GM19455 (cell line): ENCODE measurements around the gene FAT1.

Experiments
- ATAC-seq: cut with Tn5 transposase; IDR thresholded peaks from one replicate; pipeline ENCODE4 v1.9.1; 2021; ENCODE audit not compliant: unreplicated experiment

The FAT1 gene

DNA sequence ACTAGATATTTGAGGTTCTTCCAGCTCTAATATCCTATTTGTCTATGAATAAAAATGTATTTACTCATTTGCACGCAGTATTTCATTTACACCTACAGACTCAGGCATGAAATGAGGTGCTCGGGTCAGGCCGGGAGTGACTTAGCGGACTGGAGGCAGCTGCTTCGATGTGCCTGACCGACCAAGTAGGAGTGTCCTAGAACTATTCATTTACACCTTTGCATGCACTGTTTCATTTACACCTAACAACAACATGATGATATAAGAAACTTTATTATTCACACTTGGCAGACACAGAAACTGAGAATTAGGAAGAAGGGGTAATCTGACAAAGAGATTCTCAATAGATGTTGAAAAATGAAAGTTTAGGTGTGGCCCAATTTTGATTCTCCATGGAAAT lies 28.7 kb upstream of the FAT1 start:
- ATAC-seq = no peak

DNA sequence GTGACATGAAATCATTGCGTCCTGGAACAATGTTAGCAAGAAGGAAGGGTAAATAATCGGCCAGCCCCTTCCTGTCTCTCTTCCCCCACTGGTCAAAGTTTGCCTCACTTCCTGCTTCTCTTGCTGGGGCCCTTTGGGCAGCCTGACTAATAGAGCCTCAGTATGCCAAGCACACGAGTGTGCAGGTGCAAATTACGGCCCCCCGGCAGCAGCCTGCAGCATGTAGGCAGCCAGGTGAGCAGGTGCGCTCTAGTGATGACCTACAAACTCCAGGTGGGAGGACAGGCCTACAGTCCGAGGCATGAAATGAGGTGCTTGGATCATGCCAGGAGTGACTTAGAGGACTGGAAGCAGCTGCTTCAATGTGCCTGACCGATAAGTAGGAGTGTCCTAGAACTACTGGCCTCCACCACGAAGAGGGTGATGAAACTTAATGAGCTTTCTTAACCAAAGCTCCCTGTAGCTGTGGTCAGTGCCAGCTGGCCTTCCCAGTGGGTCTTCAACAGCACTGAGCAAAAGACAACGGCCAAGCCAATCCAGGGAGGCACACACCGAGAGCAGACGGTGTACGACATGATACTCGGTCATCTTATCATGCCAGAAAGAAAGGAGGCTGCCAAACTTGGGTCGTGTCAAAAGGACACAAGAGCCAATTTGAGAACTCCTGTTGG lies 26.1 kb upstream of the FAT1 start:
- ATAC-seq = no peak

DNA sequence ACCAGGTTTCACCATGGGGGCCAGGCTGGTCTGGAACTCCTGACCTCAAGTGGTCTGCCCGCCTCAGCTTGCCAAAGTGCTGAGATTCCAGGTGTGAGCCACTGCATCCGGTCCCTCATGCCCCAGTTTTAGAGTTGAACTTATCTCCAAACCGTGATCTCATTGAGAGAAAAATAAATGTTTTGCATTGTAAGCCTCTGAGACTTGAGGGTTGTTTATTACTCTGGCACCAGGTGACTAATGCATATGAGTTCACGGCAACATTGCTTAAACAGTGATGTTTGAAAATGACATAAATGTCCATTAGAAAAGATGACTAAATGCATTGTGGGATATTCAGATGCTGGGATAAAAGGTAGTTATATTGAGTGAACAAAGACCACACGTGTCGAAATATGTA lies 22.9 kb upstream of the FAT1 start:
- ATAC-seq = no peak

DNA sequence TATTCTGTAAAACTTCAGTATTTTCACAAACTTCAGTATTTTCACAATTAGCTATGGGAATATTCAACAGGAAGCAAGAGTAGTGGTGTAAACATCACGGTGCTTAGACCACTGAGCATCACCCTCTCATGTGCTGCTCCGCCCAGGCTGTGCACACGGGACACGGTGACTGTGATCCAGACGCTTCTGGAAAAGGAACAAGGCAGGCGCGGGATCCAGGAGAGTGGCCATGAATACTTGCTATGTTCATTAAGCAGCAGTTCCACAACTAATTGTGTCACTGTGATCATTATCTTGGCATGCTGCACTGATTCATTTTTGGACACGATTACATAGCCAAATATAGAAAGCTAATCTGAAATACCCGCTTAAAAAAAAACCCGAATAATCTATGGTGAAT lies 19.6 kb upstream of the FAT1 start:
- ATAC-seq = no peak

DNA sequence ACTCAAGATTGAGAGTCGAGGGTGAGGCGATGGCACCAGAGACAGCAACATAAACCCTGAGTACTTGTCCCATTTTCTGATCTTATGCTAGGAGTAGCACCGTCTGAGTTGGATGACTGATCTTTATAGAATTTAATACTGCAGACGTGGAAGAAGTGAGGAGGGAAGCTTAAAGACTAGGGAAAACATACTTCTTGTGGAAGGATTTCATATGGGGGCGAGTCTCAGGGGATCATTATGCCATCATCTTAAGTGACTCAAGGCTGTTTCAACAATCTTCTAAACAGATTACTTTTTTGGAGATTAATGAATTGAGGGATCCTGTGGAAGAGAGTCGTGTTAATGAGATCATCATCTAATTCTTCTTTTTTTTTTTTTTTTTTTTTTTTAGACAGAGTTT lies 17.2 kb upstream of the FAT1 start:
- ATAC-seq = no peak

DNA sequence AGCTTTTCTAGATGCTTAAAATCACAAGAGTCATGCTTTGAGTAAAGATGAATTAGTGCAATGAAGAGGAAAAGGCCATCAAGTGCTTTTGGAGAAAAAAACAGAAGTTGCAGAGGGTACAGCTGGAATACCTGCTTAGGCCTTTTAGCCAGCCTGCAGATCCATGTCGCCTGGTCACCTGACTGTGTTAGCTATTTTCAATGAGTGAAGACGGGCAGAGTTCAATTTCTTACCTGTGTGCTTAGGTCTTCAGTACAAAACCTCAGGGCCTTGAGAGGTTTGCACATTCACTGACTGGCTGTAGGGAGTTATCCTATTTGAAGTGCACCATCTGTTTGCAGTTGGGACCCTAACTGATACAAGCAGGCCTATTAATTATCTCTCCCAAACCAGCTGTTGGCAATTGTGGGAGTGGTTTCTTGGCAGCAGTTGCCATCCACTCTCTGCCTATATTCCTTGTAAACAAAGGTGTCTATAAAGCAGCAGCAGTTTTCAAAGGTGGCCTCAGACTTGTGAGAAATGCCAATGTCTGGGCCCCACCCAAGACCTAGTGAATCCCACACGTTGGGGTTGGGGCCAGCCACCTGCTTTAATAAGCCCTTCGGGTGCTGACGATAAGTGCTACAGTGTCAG lies 16.3 kb upstream of the FAT1 start:
- no peak for ATAC-seq

DNA sequence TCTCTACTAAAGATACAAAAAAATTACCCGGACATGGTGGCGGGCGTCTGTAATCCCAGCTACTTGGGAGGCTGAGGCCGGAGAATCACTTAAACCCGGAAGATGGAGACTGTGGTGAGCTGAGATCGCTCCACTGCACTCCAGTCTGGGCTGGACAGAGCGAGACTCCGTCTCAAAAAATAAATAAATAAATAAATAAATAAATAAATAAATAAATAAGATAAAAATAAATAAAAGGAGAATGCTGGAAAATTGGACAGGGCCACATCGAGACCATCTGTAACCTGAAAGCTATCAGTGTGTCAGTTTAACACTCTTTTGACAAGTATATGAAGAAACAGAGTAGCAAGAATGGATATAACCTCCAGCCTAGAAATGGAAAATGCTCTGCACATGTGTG lies 15.7 kb upstream of the FAT1 start:
- ATAC-seq = no peak

DNA sequence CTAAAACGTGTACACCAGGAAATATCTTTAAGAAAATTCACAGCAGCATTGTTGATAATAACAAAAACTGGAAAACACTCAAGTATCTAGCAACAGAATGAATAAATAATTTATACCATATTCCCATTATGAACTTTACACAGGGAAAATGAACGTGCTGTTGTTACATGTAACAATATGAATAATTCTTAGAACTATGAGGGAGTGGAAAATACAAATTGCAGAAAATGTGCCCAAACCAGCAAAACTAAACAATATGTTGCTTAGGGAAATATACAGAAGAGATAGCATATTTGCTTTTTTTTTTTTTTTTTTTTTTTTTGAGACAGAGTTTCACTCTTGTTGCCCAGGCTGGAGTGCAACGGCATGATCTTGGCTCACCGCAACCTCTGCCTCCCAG lies 14.8 kb upstream of the FAT1 start:
- no peak for ATAC-seq

DNA sequence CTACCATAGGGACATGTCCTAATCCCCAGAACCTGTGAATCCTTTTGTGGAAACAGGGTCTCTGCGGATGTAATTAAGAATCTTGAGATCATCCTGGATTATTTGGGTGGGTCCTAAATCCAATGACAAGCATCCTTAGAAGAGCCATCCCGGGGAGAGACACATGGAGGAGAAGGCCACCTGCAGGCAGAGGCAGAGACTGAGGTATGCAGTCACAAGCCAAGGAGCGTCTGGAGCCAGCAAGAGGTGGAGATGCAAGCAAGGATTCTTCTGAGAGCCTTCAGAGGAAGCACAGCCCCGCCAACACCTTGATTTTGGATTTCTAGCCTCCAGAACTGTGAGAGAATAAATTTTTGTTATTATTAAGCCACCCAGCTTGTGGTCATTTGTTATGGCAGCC lies 13.8 kb upstream of the FAT1 start:
- no peak for ATAC-seq

DNA sequence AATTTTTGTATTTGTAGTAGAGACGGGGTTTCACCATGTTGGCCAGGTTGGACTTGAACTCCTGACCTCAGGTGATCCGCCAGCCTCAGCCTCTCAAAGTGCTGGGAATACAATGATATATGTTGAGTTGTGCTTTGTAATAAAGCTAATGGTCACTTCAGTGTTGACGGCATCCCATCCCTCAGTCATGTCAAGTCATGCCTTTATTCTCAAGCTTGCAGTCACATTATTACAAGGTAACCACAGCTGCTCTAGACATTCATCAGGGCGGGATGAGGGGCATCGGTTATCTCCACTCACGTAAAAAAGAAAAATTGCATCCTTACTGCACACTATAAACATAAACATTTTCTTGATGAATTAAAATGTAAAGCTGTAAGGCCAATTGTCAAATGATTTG lies 12.8 kb upstream of the FAT1 start:
- no peak for ATAC-seq

DNA sequence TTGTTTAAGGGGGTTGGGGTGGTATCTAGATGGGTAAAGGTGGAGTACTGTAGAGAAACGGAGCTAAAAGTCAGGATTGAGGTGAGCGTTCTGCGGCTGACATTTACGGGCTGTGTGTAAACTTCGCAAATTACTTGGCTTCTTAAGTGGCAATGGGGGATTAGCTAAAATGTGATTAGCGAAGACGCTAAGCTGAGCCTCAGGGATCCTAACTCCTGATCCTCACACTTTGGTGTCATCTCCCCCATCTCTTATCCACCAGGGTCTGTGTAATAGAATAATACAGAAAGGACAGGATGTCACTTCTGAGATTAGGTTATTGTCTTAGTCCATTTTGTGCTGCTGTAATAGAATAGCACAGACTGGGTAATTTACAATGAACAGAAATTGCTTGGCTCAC lies 10.6 kb upstream of the FAT1 start:
- ATAC-seq = no peak

DNA sequence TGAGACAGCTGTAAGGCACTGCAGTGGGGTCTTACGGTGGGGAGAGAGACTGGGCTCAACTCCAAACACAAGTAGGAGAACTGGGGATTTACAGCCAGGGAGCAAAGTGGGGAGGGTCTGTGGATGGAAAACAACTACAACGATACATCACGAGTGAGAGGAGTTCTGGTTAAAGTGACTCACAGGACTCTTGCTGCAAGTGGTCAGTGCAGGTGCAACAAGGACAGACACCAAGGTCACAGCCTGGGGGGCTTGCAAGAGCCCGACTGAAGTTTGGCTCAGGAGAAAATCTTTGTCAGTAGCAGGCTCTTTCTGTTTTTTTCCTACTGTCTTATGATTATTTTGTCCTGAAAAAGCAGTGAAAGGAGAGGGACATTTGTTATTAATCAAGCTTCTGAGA lies 10.1 kb upstream of the FAT1 start:
- ATAC-seq = no peak

DNA sequence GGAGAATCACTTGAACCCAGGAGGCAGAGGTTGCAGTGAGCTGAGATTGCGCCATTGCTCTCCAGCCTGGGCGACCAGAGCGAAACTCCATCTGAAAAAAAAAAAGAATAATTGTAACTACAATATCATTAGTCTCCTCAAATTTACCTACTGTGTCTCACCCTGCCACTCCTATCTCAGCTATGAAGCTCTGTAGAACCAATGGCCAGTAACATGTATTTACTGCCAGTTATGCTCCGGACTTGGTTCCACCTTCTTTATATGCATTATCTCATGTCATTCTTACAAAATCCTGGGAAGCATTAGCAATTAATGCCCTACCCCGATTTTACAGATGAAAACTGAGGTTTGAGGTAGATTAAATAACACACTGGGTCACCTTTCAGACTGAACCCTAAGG lies 7.0 kb upstream of the FAT1 start:
- no peak for ATAC-seq

DNA sequence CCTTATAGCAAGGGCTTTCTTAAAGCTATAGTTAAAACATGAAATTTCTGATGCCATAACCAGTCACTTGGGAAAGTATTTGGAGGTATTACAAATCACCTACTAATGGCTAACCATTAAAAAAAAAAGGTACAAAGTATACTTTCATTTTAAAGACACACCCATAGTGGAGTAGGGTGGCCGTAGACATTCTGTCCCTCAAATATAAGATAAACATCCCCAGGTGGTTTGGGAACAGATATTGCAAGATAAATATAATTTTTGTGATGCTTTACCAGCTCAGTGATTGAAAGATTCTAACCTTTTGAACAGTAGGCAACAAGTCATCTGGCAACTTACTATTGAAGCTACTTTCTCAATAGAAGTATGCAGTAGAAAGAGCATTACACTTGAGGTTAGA lies 6.2 kb upstream of the FAT1 start:
- ATAC-seq = no peak

DNA sequence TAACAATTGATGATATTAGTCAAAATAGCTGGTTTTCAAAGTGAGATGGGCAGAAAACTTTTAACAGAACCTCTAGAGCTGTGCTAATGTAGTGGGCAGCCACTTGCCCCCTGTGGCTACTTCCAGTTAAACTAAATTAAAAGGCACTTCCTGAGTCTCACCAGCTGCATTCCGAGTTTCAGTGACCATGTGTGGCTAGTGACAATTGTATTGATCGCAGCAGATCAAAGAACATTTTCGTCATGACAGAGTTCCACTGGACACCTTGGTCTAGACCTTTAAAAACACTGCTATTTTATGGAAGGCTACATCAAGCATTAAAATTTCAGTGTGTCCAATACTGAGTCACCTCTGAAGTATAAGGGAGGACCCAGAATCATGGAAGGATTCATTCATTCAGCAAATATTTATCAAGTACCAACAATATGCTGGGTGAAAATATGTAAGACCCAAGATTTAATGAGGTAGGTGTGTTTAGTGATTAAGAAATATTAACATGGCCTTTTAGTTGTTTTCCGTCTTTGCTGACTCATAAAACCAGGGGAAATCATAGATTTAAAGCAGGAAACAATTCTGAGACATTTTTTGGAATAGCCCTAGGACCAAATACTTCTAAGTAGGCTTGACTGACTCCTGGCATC lies 5.1 kb upstream of the FAT1 start:
- no peak for ATAC-seq

DNA sequence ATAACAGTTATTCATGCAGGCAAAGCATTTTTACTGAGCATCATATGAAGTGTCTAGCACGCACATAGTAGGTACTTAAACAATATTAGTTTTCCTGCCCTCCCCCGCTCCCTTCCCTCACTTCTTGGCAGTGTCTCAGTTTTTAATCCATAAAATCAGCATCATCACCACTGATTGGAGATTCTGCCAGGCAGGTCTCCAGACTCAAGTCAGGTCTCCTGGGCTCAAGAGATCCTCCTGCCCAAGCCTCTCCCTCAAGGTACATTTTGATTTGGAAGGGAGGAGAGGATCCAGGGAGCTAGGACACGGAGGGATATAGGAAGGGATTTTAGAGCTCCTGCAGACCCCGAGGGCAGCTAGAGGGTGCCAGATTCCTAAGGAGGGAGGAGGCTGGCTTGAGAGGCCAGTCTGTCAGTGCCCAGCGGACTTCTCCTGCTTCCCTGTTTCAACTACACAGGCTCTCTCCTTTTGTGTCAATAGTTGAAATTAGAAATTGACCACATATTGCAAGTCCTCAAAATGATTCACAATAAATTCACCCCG lies 4.4 kb upstream of the FAT1 start:
- no peak for ATAC-seq

DNA sequence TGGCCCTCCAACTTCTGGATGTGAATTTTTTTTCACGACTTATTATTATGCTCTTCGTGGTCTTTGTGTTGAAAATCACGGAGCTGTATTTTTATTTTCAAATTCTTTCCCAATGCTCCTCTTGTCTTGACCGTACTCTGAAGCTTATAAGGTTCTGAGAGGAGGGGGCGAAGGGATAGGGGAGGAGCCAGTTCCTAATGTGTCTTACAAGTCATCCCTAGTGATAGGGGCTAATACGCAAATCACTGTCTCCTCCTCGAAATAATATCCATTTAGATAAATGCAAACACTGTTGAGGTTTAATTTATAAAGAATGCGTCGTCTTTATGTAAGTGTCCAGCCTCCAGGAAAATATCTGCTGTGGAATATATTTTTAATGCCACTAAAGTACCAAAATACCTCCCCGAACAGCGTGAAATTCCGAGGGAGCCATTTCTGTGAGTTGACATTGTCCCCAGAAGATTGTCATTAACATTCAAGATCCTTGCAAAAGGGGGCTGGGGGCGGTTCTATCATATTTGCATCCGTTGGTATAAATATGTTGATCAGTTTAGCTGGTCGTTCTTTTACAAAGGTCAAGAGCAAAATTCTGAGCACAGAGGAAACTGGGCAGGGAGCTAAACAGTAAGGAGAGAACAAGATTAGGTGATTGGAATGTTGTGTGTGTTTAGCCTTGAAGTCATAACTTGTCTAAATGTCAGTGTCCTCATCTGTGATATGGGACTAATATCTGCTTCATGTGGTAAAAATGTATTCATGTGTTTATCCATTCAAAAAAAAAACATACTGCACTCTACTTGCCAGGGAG lies 3.7 kb upstream of the FAT1 start:
- ATAC-seq = no peak

DNA sequence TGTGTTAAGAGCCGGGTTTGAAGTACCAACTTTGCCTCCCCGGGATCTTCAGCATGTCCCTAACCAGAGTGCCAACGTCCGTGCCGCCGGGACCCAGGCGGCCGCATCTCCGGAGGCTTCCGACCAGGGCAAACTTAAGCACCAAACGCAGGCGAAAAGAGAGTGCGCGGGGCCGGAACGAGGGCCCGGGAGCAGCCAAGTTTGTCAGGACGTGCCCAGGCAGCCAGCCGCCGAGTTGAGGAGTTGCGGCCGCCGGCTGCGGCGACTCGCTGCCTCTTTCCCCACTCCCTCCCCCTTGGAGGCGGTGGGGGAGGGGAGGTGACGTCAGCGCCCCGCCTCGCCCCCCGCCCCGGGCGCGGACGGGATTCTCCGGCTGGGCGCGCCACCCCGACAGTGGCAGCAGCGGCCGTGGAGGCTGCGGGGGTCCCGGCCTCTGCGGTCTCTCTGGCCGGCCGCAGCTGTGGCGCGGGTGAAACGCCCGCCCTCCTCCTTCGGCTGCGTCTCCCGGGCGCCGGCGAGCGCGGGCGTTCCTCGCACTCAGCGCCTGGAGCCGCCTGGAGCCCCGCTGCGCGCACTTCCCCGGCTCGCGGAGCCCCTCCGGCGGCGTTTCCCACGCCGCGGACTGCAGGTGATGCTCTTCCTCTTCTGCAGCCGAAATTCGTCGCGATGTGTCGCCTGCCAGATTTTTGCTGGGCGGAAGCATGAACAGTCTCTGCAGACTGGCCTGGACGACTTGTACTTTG lies 2.9 kb upstream of the FAT1 start:
- ATAC-seq = no peak

DNA sequence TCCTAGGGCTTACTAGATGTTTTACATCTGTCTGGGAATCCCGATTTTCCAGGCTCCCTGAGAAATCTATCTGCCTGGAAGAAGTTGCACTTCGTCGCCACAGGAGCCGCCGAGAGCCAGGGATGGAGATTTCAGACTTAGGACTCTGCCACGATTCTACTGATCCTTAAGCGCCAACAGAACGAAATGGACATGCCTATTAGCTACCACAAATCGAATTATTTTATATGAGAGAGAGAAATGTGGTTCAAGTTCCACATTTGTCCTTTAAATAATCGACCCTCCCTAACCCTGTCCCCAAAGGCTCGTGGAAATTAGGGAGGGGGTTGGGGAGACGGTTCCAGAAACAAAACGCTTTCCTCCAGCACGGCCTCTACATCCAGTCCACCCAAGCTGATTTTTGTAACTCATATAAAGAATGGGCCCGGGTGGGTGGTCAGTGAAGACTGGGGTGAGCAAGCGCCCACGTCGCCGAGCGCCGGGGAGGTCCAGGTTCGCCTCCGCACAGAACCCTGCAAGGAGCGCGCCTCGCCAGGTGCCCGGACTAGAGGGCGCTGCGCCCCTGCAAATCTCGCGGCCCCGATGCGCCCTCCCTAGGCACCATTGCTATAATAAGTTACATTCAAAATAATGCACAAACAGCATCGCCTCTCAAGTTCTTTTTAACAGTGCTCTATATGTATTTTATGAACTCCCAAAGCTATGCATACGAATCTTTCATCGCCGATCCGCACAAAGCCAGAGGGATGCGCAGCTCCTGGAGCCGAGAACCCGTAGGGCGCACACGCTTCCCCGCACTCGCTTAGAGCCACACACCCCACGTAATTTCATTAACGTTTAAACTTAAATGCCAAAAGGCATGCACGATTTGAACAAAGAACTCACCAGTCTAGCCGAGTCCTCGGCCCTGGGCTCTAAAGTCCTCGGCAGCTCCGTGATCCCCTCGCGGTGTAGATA lies 2.1 kb upstream of the FAT1 start:
- ATAC-seq = no peak
